ENCODE results near the gene ZNF385B.
A peak's percentile ranks its signal among the peaks of the same experiment; 100 is the strongest.

Gene ZNF385B

DNA sequence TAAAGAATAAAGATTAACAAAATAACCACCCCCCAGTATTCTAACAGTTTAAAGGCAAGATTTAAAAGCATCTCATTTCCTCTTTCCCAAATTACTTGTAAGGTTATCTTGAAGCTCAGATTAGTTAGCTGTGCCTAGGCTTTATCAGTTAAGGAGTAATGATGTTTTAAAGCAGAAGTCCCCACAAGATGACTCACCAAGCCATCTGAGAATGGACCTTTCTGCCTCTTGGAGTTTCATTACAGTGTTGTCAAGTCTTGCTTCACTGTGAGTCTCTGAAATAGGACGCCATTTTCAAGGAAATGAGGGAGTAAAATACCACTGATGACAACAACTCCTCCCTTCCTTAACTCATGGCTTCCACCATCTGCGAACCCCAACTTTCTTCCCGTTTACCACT is 35.9 kb downstream of the ZNF385B start:
- no peak overlapping the region for H3K27ac ChIP-seq (ENCODE audit: extremely low read depth, low read depth, low read length)
- H3K9me3 ChIP-seq (ENCODE audit: control insufficient read depth, insufficient read depth, low read depth, low read length) = no peaks in the 10 kb centered on the region
- ChIA-PET CTCF (no interaction called here), POLR2A (no interaction called here)
- H3K4me3 ChIP-seq (ENCODE audit: low read depth, low read length) = no peak overlapping the region
- TF ChIP-seq YY2 (tag by site-specific recombination; IDR thresholded peaks at IDR 0.05) = 0 out of 2 replicates have a peak, but pooled peaks have one; percentile 23
- TF ChIP-seq ZNF37A (tag by site-specific recombination; IDR thresholded peaks at IDR 0.05) = no peak
- 0 out of 2 replicates have a peak, but pooled peaks have one; percentile 18 for TF ChIP-seq ZNF843 (tag by site-specific recombination; IDR thresholded peaks at IDR 0.05)
- peaks cover 12% of the 10 kb centered on the region for H3K4me1 ChIP-seq (ENCODE audit: control insufficient read depth, insufficient read depth, low read length)
- H3K36me3 ChIP-seq (ENCODE audit: control insufficient read depth in 2 of 2, insufficient read depth in 1 of 2, low read length in 2 of 2) = no peaks in the 10 kb centered on the region

DNA sequence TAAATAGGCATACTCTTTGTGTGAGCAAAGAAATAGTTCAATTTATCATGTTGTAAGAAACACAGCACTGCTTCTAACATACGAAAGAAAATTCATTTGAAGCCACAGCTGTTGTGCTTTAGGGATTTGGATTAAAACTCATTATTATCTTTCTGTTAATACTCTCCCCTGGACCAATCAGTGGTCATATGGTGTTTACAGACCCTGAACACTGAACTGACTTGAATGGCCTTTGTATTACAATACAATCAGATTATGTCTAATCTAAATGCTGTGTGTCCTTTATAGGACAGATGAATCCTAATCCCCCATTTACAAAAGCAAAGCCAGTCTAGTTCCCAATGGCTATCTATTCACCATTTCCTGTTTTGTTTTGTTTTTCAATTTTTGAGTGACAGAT is 36.5 kb downstream of the ZNF385B start:
- no peak overlapping the region for H3K27ac ChIP-seq (ENCODE audit: extremely low read depth, low read depth, low read length)
- CTCF ChIA-PET = no interaction called here

DNA sequence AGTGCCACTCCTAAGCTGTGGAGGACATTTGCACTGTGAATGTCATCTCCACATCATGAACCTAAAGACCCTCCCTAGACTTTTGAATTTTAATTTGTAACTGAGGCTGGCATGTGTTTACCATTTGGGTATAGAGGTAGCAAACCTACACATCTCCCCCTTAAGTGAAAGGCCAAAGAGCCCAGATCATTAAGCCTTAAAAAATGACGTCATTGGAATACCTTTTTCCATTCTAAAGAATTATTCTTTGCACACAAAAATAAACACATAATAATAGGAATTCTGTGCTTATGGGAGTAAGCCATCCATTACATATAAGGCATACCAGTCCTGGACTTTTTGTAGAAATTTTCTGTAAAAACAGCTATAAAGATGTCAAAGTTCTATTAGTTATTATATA is 38.9 kb downstream of the ZNF385B start:
- Histone ChIP-seq H3K27ac (ENCODE audit: extremely low read depth, low read depth, low read length) (no peak overlapping the region), H3K4me3 (ENCODE audit: low read depth, low read length) (no peak overlapping the region), H3K9me3 (ENCODE audit: control insufficient read depth, insufficient read depth, low read depth, low read length) (no peaks in the 10 kb centered on the region), H3K4me1 (ENCODE audit: control insufficient read depth, insufficient read depth, low read length) (peaks cover 15% of the 10 kb centered on the region), H3K36me3 (ENCODE audit: control insufficient read depth in 2 of 2, insufficient read depth in 1 of 2, low read length in 2 of 2) (no peaks in the 10 kb centered on the region)
- TF ChIP-seq, protein P1, sequence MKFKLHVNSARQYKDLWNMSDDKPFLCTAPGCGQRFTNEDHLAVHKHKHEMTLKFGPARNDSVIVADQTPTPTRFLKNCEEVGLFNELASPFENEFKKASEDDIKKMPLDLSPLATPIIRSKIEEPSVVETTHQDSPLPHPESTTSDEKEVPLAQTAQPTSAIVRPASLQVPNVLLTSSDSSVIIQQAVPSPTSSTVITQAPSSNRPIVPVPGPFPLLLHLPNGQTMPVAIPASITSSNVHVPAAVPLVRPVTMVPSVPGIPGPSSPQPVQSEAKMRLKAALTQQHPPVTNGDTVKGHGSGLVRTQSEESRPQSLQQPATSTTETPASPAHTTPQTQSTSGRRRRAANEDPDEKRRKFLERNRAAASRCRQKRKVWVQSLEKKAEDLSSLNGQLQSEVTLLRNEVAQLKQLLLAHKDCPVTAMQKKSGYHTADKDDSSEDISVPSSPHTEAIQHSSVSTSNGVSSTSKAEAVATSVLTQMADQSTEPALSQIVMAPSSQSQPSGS (tag by site-specific recombination; IDR thresholded peaks at IDR 0.05; ENCODE audit: low read depth) = 0 out of 2 replicates have a peak, but pooled peaks have one; percentile 46
- no peak for TF ChIP-seq ZNF747 (tag by site-specific recombination; IDR thresholded peaks at IDR 0.05)
- CTCF ChIA-PET = interaction anchor here (0.5 to 0.9 kb wide), 2 partner anchors 20 to 153 kb away, joined by 3 read pairs; no protein-coding TSS in a partner anchor
- POLR2A ChIA-PET = no interaction called here

More for the DNA sequence above, 36.5 kb downstream of the ZNF385B start:
- H3K4me1 ChIP-seq (ENCODE audit: control insufficient read depth, insufficient read depth, low read length) = peaks cover 12% of the 10 kb centered on the region
- H3K4me3 ChIP-seq (ENCODE audit: low read depth, low read length) = no peak overlapping the region
- POLR2A ChIA-PET = no interaction called here
- H3K9me3 ChIP-seq (ENCODE audit: control insufficient read depth, insufficient read depth, low read depth, low read length) = no peaks in the 10 kb centered on the region
- TF ChIP-seq ZNF146 (tag by site-specific recombination; IDR thresholded peaks at IDR 0.05) = no peak
- no peak for TF ChIP-seq TRIM28 (IDR thresholded peaks at IDR 0.05; ENCODE audit: borderline replicate concordance, low read length)
- TF ChIP-seq, protein P2, sequence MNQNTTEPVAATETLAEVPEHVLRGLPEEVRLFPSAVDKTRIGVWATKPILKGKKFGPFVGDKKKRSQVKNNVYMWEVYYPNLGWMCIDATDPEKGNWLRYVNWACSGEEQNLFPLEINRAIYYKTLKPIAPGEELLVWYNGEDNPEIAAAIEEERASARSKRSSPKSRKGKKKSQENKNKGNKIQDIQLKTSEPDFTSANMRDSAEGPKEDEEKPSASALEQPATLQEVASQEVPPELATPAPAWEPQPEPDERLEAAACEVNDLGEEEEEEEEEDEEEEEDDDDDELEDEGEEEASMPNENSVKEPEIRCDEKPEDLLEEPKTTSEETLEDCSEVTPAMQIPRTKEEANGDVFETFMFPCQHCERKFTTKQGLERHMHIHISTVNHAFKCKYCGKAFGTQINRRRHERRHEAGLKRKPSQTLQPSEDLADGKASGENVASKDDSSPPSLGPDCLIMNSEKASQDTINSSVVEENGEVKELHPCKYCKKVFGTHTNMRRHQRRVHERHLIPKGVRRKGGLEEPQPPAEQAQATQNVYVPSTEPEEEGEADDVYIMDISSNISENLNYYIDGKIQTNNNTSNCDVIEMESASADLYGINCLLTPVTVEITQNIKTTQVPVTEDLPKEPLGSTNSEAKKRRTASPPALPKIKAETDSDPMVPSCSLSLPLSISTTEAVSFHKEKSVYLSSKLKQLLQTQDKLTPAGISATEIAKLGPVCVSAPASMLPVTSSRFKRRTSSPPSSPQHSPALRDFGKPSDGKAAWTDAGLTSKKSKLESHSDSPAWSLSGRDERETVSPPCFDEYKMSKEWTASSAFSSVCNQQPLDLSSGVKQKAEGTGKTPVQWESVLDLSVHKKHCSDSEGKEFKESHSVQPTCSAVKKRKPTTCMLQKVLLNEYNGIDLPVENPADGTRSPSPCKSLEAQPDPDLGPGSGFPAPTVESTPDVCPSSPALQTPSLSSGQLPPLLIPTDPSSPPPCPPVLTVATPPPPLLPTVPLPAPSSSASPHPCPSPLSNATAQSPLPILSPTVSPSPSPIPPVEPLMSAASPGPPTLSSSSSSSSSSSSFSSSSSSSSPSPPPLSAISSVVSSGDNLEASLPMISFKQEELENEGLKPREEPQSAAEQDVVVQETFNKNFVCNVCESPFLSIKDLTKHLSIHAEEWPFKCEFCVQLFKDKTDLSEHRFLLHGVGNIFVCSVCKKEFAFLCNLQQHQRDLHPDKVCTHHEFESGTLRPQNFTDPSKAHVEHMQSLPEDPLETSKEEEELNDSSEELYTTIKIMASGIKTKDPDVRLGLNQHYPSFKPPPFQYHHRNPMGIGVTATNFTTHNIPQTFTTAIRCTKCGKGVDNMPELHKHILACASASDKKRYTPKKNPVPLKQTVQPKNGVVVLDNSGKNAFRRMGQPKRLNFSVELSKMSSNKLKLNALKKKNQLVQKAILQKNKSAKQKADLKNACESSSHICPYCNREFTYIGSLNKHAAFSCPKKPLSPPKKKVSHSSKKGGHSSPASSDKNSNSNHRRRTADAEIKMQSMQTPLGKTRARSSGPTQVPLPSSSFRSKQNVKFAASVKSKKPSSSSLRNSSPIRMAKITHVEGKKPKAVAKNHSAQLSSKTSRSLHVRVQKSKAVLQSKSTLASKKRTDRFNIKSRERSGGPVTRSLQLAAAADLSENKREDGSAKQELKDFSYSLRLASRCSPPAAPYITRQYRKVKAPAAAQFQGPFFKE (tag by site-specific recombination; IDR thresholded peaks at IDR 0.05; ENCODE audit: borderline replicate concordance) = no peak
- TF ChIP-seq, protein P3, sequence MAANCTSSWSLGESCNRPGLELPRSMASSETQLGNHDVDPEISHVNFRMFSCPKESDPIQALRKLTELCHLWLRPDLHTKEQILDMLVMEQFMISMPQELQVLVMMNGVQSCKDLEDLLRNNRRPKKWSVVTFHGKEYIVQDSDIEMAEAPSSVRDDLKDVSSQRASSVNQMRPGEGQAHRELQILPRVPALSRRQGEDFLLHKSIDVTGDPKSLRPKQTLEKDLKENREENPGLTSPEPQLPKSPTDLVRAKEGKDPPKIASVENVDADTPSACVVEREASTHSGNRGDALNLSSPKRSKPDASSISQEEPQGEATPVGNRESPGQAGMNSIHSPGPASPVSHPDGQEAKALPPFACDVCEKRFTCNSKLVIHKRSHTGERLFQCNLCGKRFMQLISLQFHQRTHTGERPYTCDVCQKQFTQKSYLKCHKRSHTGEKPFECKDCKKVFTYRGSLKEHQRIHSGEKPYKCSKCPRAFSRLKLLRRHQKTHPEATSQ (tag by site-specific recombination; IDR thresholded peaks at IDR 0.05) = no peak
- TF ChIP-seq ZNF354C (tag by site-specific recombination; IDR thresholded peaks at IDR 0.05; ENCODE audit: borderline replicate concordance, low read depth) = no peak
- TF ChIP-seq SALL2 (tag by site-specific recombination; IDR thresholded peaks at IDR 0.05; ENCODE audit: borderline replicate concordance) = no peak
- no peak for TF ChIP-seq ZNF292 (tag by site-specific recombination; IDR thresholded peaks at IDR 0.05; ENCODE audit: borderline replicate concordance, low read depth)
- no peak for TF ChIP-seq MYNN (tag by site-specific recombination; IDR thresholded peaks at IDR 0.05; ENCODE audit: borderline replicate concordance)
- TF ChIP-seq ZNF202 (tag by site-specific recombination; IDR thresholded peaks at IDR 0.05; ENCODE audit: borderline replicate concordance) = no peak
- TF ChIP-seq ZNF510 (tag by site-specific recombination; IDR thresholded peaks at IDR 0.05; ENCODE audit: insufficient replicate concordance) = no peak
- no peaks in the 10 kb centered on the region for H3K36me3 ChIP-seq (ENCODE audit: control insufficient read depth in 2 of 2, insufficient read depth in 1 of 2, low read length in 2 of 2)
